GM12878 (cell line): ENCODE measurements around the gene FALEC. TPM values are rescaled to one million over a fixed set of nuclear protein-coding genes. Genes with fewer than 3 reads are reported as not detected.

ENCODE experiments used
- ATAC-seq: fragments of 200-7000 bp; cut with Tn5 transposase; 3 replicates; pipeline ENCODE4 v1.9.1; 2020; ENCODE audit warnings: mild to moderate bottlenecking, moderate library complexity
- BruUV-seq: library from RNA; stranded (reverse); fragments of 400-500 nt; replicated peaks from 2 replicates; lab custom pipeline; 2021; lab: Mats Ljungman, UMichigan
- CTCF ChIA-PET: fragments of 300-600 bp; sonication (Branson Sonifier 250); formaldehyde crosslinking; extraction: SDS; loops from one replicate; lab custom pipeline; 2021; ENCODE audit warnings: inconsistent platforms; lab: Yijun Ruan, JAX
- POLR2A ChIA-PET: fragments of 350-600 bp; formaldehyde crosslinking; extraction: SDS; loops from one replicate; lab custom pipeline; 2021; ENCODE audit warnings: inconsistent platforms; lab: Charles Lee
- RAD21 ChIA-PET: fragments of 300-600 bp; sonication (Branson Sonifier 250); formaldehyde crosslinking; loops from one replicate; lab custom pipeline; 2023; ENCODE audit warnings: antibody characterized with exemption; ENCODE audit not compliant: unreplicated experiment; lab: Charles Lee
- SMC1A ChIA-PET: fragments of 300-600 bp; sonication (Branson Sonifier 250); formaldehyde crosslinking; loops from one replicate; lab custom pipeline; 2023; ENCODE audit not compliant: unreplicated experiment, uncharacterized antibody; lab: Charles Lee
- DNase-seq: peaks from one replicate; pipeline ENCODE4 v3.0.0-alpha.2; 2011; ENCODE audit warnings: low read depth, low spot score
- FAIRE-seq: peaks from 3 replicates; lab custom pipeline; 2011; peaks lifted over from hg19 to GRCh38; lab: Jason Lieb, UNC
- H2AFZ ChIP-seq: 2 replicates; pipeline ENCODE4 v1.6.0; 2011; ENCODE audit warnings: low read depth, low read length, control low read depth; ENCODE audit not compliant: control insufficient read depth
- H3K27ac ChIP-seq: 2 replicates; pipeline ENCODE4 v1.5.1; 2011; ENCODE audit warnings: control low read depth; ENCODE audit not compliant: control insufficient read depth, insufficient read depth
- H3K27me3 ChIP-seq, 2 experiments: replicated peaks in 1 of 2; 2 replicates each; pipeline versions ENCODE4 v1.6.0 to v1.6.1; 2011; ENCODE audit warnings: low read length in 1 of 2; ENCODE audit not compliant: control insufficient read depth in 2 of 2, insufficient read depth in 2 of 2
- H3K36me3 ChIP-seq, 2 experiments: 2 replicates each; pipeline ENCODE4 v1.5.1; 2011; ENCODE audit warnings: low read length in 1 of 2; ENCODE audit not compliant: control insufficient read depth in 2 of 2, insufficient read depth in 2 of 2
- H3K4me1 ChIP-seq: 2 replicates; pipeline ENCODE4 v1.6.1; 2011; ENCODE audit warnings: mild to moderate bottlenecking, low read length, moderate library complexity, mixed read lengths; ENCODE audit not compliant: control insufficient read depth, insufficient read depth
- H3K4me2 ChIP-seq: 2 replicates; pipeline ENCODE4 v1.6.0; 2011; ENCODE audit warnings: control low read depth; ENCODE audit not compliant: control insufficient read depth, insufficient read depth
- H3K4me3 ChIP-seq: fragments of 200-600 bp; sonication (generic); 2 replicates; pipeline ENCODE4 v1.5.1; 2016
- H3K79me2 ChIP-seq: 2 replicates; pipeline ENCODE4 v1.6.0; 2011; ENCODE audit warnings: low read length; ENCODE audit not compliant: control insufficient read depth, insufficient read depth
- H3K9ac ChIP-seq: 2 replicates; pipeline ENCODE4 v1.8.0; 2011; ENCODE audit warnings: low read length, control low read depth, mixed read lengths; ENCODE audit not compliant: control insufficient read depth, insufficient read depth
- H3K9me3 ChIP-seq: replicated peaks from 3 replicates; pipeline ENCODE4 v1.5.1; 2011; ENCODE audit warnings: mild to moderate bottlenecking, low read length; ENCODE audit not compliant: control insufficient read depth, insufficient read depth
- H4K20me1 ChIP-seq: 2 replicates; pipeline ENCODE4 v1.6.0; 2011; ENCODE audit not compliant: control insufficient read depth, insufficient read depth
- BCL11A ChIP-seq: IDR thresholded peaks from 2 replicates; pipeline ENCODE4 v1.6.1; 2011; ENCODE audit warnings: low read depth, low read length
- CBX5 ChIP-seq: sonication (generic); IDR thresholded peaks from 2 replicates; pipeline ENCODE4 v1.6.1; 2016; ENCODE audit warnings: low read depth, moderate library complexity, mild to moderate bottlenecking, inconsistent platforms
- PRDM15 ChIP-seq: fragments of 450-650 bp; formaldehyde crosslinking; IDR thresholded peaks from 2 replicates; pipeline ENCODE4 v1.4.0; 2020; ENCODE audit warnings: mild to moderate bottlenecking, moderate library complexity
- RFX5 ChIP-seq: IDR thresholded peaks from 2 replicates; pipeline ENCODE4 v1.6.1; 2011; ENCODE audit warnings: low read depth, low read length, improper control_type of control experiment
- RUNX3 ChIP-seq: IDR thresholded peaks from 2 replicates; pipeline ENCODE4 v1.6.1; 2012; ENCODE audit warnings: low read length, inconsistent platforms
- SKIL ChIP-seq: fragments of 450-650 bp; IDR thresholded peaks from 2 replicates; pipeline ENCODE4 v1.6.1; 2017; ENCODE audit warnings: mild to moderate bottlenecking, low read depth, inconsistent platforms; ENCODE audit not compliant: poor library complexity, severe bottlenecking
- ZBTB40 ChIP-seq: fragments of 450-650 bp; IDR thresholded peaks from 2 replicates; pipeline ENCODE4 v1.6.1; 2016; ENCODE audit warnings: mild to moderate bottlenecking, moderate library complexity, borderline replicate concordance
- ZNF592 ChIP-seq: fragments of 450-650 bp; IDR thresholded peaks from 2 replicates; pipeline ENCODE4 v1.6.1; 2017; ENCODE audit warnings: mild to moderate bottlenecking, moderate library complexity
- WGBS: methylation state at CpG from one replicate; pipeline ENCODE4 v1.1.6; 2016; ENCODE audit warnings: low lambda C conversion rate; ENCODE audit not compliant: insufficient replicate concordance, insufficient coverage; ENCODE audit errors: missing lambda C conversion rate; 5-methylcytosine and 5-hydroxymethylcytosine counted together
- in situ Hi-C: fragments of 300-500 bp; cut with MboI; formaldehyde crosslinking; loops from 9 replicates; pipeline ENCODE4 v1.14.3; 2018; ENCODE audit warnings: mixed read lengths
- intact Hi-C: fragments of 100-400 bp; cut with micrococcal nuclease; formaldehyde crosslinking; loops from one replicate; pipeline ENCODE4 v1.14.2; 2022; ENCODE audit not compliant: unreplicated experiment
- polyA plus RNA-seq, 11 experiments: library from polyadenylated mRNA; depleted of rRNA in 4 of 11; unstranded in 6 of 11; stranded (reverse) in 5 of 11; fragments of >200 nt; fragmentation: Nextera tagmentation in 4 of 11; fragmentation: Illumina TruSeq in 1 of 11; extraction: Ambion mirVana in 4 of 11; extraction: Trizol in 1 of 11; gene quantifications; 1 replicate in 1 of 11; 2 replicates in 10 of 11; pipeline versions ENCODE4 v1.2.1 to v1.2.3, GENCODE V29; 2011 to 2016; ENCODE audit warnings: inconsistent platforms in 2 of 11, missing spikeins in 2 of 11, low read depth in 1 of 11
- total RNA-seq, 4 experiments: library from RNA; depleted of rRNA in 3 of 4; stranded (reverse); fragments of >200 nt in 3 of 4; fragmentation: Illumina TruSeq in 1 of 4; extraction: Trizol in 1 of 4; gene quantifications; 2 replicates each; pipeline versions ENCODE4 v1.2.1 to v1.2.3, GENCODE V29; 2013 to 2021

FALEC gene
- total and polyA plus RNA-seq, 10 of the 15 experiments (the other 5 are each of a cell fraction or from before 2014, with no cell fraction given), result 0.21 to 0.71 (median 0.32) TPM; not detected in 3

GRCh38 chr1:150521196-150521968 is 5.8 kb downstream of the FALEC start:
- BruUV-seq, result no TSS peak
- Histone ChIP-seq H3K27me3 (no peaks in the 10 kb centered on the region), H2AFZ (no peak overlapping the region), H3K4me1 (peaks cover 8% of the 10 kb centered on the region), H3K9ac (no peak overlapping the region), H4K20me1 (no peaks in the 10 kb centered on the region), H3K27ac (no peak overlapping the region), H3K4me3 (no peak overlapping the region), H3K79me2 (no peaks in the 10 kb centered on the region), H3K36me3 (no peaks in the 10 kb centered on the region), H3K4me2 (no peak overlapping the region), H3K9me3 (no peaks in the 10 kb centered on the region)
- ChIA-PET POLR2A (no interaction called here), SMC1A (no interaction called here), CTCF (interaction anchor here (0.9 kb wide), 1 partner anchor 12 kb away, joined by 3 read pairs; no protein-coding TSS in a partner anchor), RAD21 (interaction anchor here (0.6 kb wide), 1 partner anchor 579 kb away, joined by 3 read pairs; no protein-coding TSS in a partner anchor)
- ATAC-seq (no peak), FAIRE-seq (no peak), DNase-seq (no peak)
- WGBS, result 40% methylated on average over 1 of the region's 1 CpG
- intact Hi-C loops (no loop called here), in situ Hi-C loops (no loop called here)
- no peak for TF ChIP-seq BCL11A
- TF ChIP-seq RUNX3, result no peak
- TF ChIP-seq PRDM15 (CRISPR knock-in tag), result no peak
- no peak for TF ChIP-seq RFX5
- no peak for TF ChIP-seq CBX5
- no peak for TF ChIP-seq SKIL
- no peak for TF ChIP-seq ZNF592
- TF ChIP-seq ZBTB40, result no peak
